Dendritic cell treated with granulocyte-macrophage colony-stimulating factor and Interleukin-4, amounts not matched to agents 40 ng/mL and 50 ng/mL, for 4 days (primary cell): ENCODE results near the gene PPP2R5B.

ENCODE experiments used
- H3K27ac Mint-ChIP-seq: one replicate; pipeline ENCODE4 v1.8.0; 2022; ENCODE audit warnings: mild to moderate bottlenecking, mixed read lengths
- H3K27me3 Mint-ChIP-seq: one replicate; pipeline ENCODE4 v1.8.0; 2022; ENCODE audit warnings: mild to moderate bottlenecking, mixed read lengths
- H3K36me3 Mint-ChIP-seq: one replicate; pipeline ENCODE4 v1.8.0; 2022; ENCODE audit warnings: low read depth, mixed read lengths
- H3K4me1 Mint-ChIP-seq: one replicate; pipeline ENCODE4 v1.8.0; 2022; ENCODE audit warnings: low read depth, mixed read lengths
- H3K4me3 Mint-ChIP-seq: one replicate; pipeline ENCODE4 v1.8.0; 2022; ENCODE audit warnings: mild to moderate bottlenecking, moderate library complexity, mixed read lengths
- H3K9me3 Mint-ChIP-seq: one replicate; pipeline ENCODE4 v1.8.0; 2022; ENCODE audit warnings: mixed read lengths
- intact Hi-C: fragments of 100-400 bp; cut with micrococcal nuclease; formaldehyde crosslinking; loops from one replicate; pipeline ENCODE4 v1.15.0; 2022

Gene PPP2R5B

DNA sequence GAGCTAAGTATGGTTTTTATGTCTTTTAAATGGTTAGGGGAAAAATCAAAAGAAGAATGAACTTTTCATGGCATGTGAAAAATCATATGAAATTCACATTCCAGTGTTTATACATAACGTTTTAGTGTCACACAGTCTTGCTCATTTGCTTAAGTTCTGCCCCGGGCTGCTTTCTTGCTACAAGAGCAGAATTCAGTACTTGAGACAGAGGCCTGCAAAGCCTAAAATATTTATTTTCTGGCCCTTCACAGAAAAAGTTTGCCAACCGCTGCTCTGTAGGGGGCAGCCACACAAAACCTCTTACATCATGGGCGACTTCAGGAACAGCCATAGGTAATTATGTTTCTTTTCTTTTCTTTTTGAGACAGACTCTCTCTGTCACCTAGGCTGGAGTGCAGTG lies 6.5 kb upstream of the PPP2R5B start:
- Mint-ChIP-seq H3K4me3 (peak overlapping the region; percentile 92), H3K27me3 (no peaks in the 10 kb centered on the region), H3K9me3 (no peaks in the 10 kb centered on the region), H3K27ac (peak overlapping the region; percentile 84), H3K36me3 (peaks cover 24% of the 10 kb centered on the region), H3K4me1 (peaks cover 27% of the 10 kb centered on the region)
- intact Hi-C loops, result loop anchor here (10.0 kb wide), 1 partner anchor 197 kb away; the partner anchor contains the start of genes TM7SF2 and ZNHIT2

- intact Hi-C loops, result loop anchor here (10.0 kb wide), 1 partner anchor 195 kb away; the partner anchor contains the start of genes TM7SF2 and ZNHIT2
- H3K36me3 Mint-ChIP-seq, result peaks cover 14% of the 10 kb centered on the region
- no peaks in the 10 kb centered on the region for H3K27me3 Mint-ChIP-seq
- H3K4me1 Mint-ChIP-seq, result peaks cover 33% of the 10 kb centered on the region
- no peak overlapping the region for H3K27ac Mint-ChIP-seq
- H3K4me3 Mint-ChIP-seq, result no peak overlapping the region
- no peaks in the 10 kb centered on the region for H3K9me3 Mint-ChIP-seq
Observed at GRCh38 chr11:64919627-64920026, 4.9 kb upstream of the PPP2R5B start.

- no peak overlapping the region for H3K4me3 Mint-ChIP-seq
- H3K27ac Mint-ChIP-seq, result no peak overlapping the region
- intact Hi-C loops, result no loop called here
- H3K27me3 Mint-ChIP-seq, result peaks cover 3% of the 10 kb centered on the region
- H3K4me1 Mint-ChIP-seq, result peaks cover 34% of the 10 kb centered on the region
- no peaks in the 10 kb centered on the region for H3K9me3 Mint-ChIP-seq
- peaks cover 17% of the 10 kb centered on the region for H3K36me3 Mint-ChIP-seq
Observed at GRCh38 chr11:64920124-64920523, 4.4 kb upstream of the PPP2R5B start.

- Mint-ChIP-seq H3K4me3 (no peak overlapping the region), H3K9me3 (no peaks in the 10 kb centered on the region), H3K36me3 (peaks cover 21% of the 10 kb centered on the region), H3K4me1 (peaks cover 32% of the 10 kb centered on the region), H3K27ac (peak overlapping the region; percentile 19), H3K27me3 (peaks cover 9% of the 10 kb centered on the region)
- intact Hi-C loops, result no loop called here
Observed at GRCh38 chr11:64921384-64921783, 3.1 kb upstream of the PPP2R5B start.

DNA sequence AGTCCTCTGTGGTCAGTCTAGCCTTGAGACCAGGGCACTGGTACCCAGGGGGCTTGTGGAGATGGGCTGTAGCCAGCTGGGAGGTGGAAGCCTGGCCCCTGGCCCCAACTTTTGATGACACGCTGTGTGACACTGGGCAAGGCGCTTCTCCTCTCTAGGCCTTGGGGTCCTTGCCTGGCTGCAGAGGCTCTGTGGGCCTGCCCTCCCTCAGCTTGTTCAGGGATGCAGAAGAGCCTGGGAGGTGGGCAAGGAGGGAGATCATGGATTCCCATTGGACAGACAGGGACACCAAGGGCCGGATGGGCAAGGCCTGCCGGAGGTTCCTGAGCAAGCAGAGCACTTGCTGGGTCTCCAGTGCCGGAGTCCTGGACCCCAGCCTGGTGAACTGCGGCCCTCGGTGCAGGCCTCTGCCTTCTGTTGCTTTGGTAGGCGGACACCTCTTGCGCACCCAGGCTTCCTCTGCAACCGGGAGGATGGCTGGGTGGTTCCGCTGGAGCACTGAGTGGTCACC lies 1.3 kb upstream of the PPP2R5B start:
- Mint-ChIP-seq H3K9me3 (no peaks in the 10 kb centered on the region), H3K4me3 (no peak overlapping the region), H3K27ac (no peak overlapping the region), H3K27me3 (peaks cover 9% of the 10 kb centered on the region), H3K36me3 (peaks cover 35% of the 10 kb centered on the region), H3K4me1 (peaks cover 20% of the 10 kb centered on the region)
- intact Hi-C loops, result no loop called here

DNA sequence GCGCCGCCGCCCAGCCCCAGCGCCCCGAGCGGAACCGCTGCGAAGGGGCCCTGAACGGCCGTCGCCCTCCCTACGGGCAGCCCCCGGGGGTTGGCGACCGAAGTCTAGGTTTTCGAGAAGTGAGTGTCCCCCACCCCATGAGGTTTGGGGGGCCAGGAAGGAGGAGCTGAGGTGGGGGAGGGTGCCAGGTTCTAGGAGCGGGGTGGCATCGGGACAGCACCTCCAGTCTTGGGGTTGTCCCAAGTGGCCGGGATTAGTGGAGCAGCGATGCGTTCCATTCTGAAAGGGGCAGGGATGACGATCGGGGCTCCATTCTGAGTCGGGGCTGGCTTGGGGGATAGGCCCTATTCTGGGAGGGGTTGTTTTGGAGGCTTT lies 408 bp downstream of the PPP2R5B start:
- Mint-ChIP-seq H3K27me3 (peaks cover 9% of the 10 kb centered on the region), H3K9me3 (no peaks in the 10 kb centered on the region), H3K4me3 (peak overlapping the region; percentile 99), H3K27ac (peak overlapping the region; percentile 98), H3K4me1 (peaks cover 20% of the 10 kb centered on the region), H3K36me3 (peaks cover 52% of the 10 kb centered on the region)
- intact Hi-C loops, result loop anchor here (1.0 to 2.0 kb wide), 3 partner anchors 8 to 102 kb away; partner anchors contain the start of genes ATG2A and SNX15

- Mint-ChIP-seq H3K4me3 (peak overlapping the region; percentile 99), H3K36me3 (peaks cover 61% of the 10 kb centered on the region), H3K9me3 (no peaks in the 10 kb centered on the region), H3K27ac (peak overlapping the region; percentile 98), H3K27me3 (peaks cover 9% of the 10 kb centered on the region), H3K4me1 (peaks cover 20% of the 10 kb centered on the region)
- intact Hi-C loops, result loop anchor here (1.0 to 2.0 kb wide), 3 partner anchors 8 to 101 kb away; partner anchors contain the start of genes ATG2A and SNX15
Observed at GRCh38 chr11:64925536-64926436, 1.3 kb downstream of the PPP2R5B start.

DNA sequence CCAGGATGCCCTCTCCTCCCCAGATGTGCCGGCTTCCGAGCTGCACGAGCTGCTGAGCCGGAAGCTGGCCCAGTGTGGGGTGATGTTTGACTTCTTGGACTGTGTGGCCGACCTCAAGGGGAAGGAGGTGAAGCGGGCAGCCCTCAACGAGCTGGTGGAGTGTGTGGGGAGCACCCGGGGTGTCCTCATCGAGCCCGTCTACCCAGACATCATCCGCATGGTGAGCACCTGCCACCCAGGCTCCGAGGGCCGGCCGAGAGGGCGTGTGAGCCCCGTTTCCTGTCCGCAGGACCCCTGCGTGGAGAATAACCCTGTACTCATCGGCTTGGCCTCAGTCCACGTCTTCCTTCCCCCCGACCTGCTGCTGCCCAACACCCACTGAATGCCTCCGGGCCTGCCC lies 2.2 kb downstream of the PPP2R5B start:
- Mint-ChIP-seq H3K27me3 (peaks cover 9% of the 10 kb centered on the region), H3K4me3 (no peak overlapping the region), H3K36me3 (peaks cover 70% of the 10 kb centered on the region), H3K4me1 (peaks cover 20% of the 10 kb centered on the region), H3K27ac (no peak overlapping the region), H3K9me3 (no peaks in the 10 kb centered on the region)
- intact Hi-C loops, result no loop called here

DNA sequence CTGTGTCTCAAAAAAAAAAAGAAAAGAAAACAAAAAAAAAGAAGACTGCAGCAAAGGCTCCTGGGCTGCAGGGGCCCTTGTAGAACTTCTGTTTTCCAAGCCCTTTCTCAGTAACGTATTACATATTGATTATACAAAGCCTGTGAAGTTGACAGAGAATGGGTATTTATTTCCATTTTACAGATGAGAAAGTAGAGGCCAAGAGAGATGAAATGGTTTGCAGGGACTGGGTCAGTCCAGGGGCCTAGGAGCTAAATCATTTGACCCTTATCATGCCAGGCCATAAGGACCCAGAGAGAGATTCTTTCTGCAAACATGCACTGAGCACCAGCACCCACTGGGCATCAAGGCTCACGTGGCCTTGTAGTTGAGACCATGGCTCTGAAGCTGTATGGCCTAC lies 4.5 kb downstream of the PPP2R5B start:
- Mint-ChIP-seq H3K4me3 (no peak overlapping the region), H3K36me3 (peaks cover 92% of the 10 kb centered on the region), H3K27ac (no peak overlapping the region), H3K27me3 (peaks cover 9% of the 10 kb centered on the region), H3K9me3 (no peaks in the 10 kb centered on the region), H3K4me1 (peaks cover 20% of the 10 kb centered on the region)
- intact Hi-C loops, result no loop called here

DNA sequence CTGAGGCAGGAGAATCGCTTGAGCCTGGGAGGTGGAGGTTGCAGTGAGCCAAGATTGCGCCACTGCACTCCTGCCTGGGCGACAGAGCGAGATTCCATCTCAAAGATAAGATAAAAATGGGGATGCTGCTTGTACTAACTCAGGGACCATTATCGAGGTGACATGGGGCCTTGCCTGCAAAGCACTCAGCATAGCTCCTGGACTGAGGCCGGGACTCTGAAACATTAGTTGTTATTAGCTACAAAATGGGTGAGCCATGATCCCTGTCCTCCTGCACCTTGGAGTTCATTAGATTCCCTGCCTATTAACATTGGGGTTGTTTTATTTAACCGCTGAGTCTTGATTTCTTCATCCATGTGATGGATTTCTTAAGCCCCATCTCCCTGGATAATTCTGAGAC lies 5.1 kb downstream of the PPP2R5B start:
- Mint-ChIP-seq H3K4me1 (peaks cover 15% of the 10 kb centered on the region), H3K27ac (no peak overlapping the region), H3K27me3 (peaks cover 9% of the 10 kb centered on the region), H3K36me3 (peaks cover 93% of the 10 kb centered on the region), H3K9me3 (no peaks in the 10 kb centered on the region), H3K4me3 (no peak overlapping the region)
- intact Hi-C loops, result no loop called here

GRCh38 chr11:64930340-64930739 lies 5.9 kb downstream of the PPP2R5B start:
- Mint-ChIP-seq H3K27ac (no peak overlapping the region), H3K27me3 (peaks cover 4% of the 10 kb centered on the region), H3K4me1 (peaks cover 9% of the 10 kb centered on the region), H3K4me3 (no peak overlapping the region), H3K9me3 (no peaks in the 10 kb centered on the region), H3K36me3 (peaks cover 92% of the 10 kb centered on the region)
- intact Hi-C loops, result no loop called here

- Mint-ChIP-seq H3K27ac (no peak overlapping the region), H3K4me1 (no peaks in the 10 kb centered on the region), H3K27me3 (no peaks in the 10 kb centered on the region), H3K4me3 (no peak overlapping the region), H3K36me3 (peaks cover 89% of the 10 kb centered on the region), H3K9me3 (no peaks in the 10 kb centered on the region)
- intact Hi-C loops, result no loop called here
Observed at GRCh38 chr11:64931290-64931689, 6.8 kb downstream of the PPP2R5B start.

DNA sequence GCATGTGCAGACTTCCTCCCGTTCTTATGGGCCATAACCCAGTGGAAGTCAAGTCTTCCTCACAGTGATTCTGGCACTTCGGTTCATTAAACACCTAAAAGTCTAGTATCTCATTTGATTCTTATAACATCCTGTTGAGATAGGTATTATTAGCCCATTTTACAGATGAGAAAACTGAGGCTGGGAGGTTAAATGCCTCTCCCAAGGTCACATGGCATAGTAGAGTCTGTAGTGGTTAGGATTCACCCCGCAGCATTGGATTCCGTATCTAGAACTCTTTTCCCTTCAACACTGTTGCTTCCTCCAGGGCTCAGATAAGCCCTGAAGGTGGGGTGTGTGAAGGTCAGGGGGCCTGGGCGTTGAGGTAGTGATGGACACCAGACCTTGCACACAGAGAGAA lies 7.8 kb downstream of the PPP2R5B start:
- no peaks in the 10 kb centered on the region for H3K27me3 Mint-ChIP-seq
- no peaks in the 10 kb centered on the region for H3K4me1 Mint-ChIP-seq
- intact Hi-C loops, result no loop called here
- no peak overlapping the region for H3K4me3 Mint-ChIP-seq
- H3K9me3 Mint-ChIP-seq, result no peaks in the 10 kb centered on the region
- peaks cover 79% of the 10 kb centered on the region for H3K36me3 Mint-ChIP-seq
- H3K27ac Mint-ChIP-seq, result no peak overlapping the region

GRCh38 chr11:64933213-64933934 lies 8.9 kb downstream of the PPP2R5B start:
- Mint-ChIP-seq H3K27ac (no peak overlapping the region), H3K27me3 (peaks cover 5% of the 10 kb centered on the region), H3K9me3 (no peaks in the 10 kb centered on the region), H3K4me3 (no peak overlapping the region), H3K36me3 (peaks cover 68% of the 10 kb centered on the region), H3K4me1 (no peaks in the 10 kb centered on the region)
- intact Hi-C loops, result no loop called here
